ENCODE data around the gene EPHA5. TPM values are rescaled to one million over a fixed set of nuclear protein-coding genes. Genes with fewer than 3 reads are reported as not detected.

The EPHA5 gene
- total RNA-seq, 1 experiment from 2014 or later, result 0.04 TPM

DNA sequence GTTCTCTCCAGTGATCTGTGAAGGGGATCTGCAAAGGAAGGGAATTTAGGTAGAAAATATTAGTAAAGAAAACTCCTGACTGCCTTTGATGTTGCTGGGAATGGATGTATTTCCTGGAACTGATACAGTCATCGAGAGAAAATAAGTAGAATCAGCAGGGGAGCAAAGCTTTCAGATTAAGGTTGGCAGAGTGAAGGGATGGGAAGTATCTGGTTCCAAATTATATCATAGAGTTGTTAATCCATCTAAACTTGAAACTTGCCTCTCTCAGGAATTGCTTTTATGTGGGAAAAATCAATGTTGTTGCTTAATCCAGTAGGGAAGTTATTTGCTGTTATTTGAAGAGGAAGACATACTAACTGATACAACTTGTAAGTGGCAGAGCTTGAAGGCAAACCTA is 19.3 kb downstream of the EPHA5 start:
- no peak overlapping the region for H3K4me3 Mint-ChIP-seq
- H3K27ac Mint-ChIP-seq, result no peak overlapping the region
- peaks cover 45% of the 10 kb centered on the region for H3K4me1 Mint-ChIP-seq
- ChIA-PET POLR2A (no interaction called here), CTCF (no interaction called here)
- H3K27me3 Mint-ChIP-seq (ENCODE audit: low read depth), result no peaks in the 10 kb centered on the region
- H3K9me3 Mint-ChIP-seq, result no peaks in the 10 kb centered on the region
- DNase-seq (ENCODE audit: low spot score) (no peak), ATAC-seq (no peak)
- no peak for TF ChIP-seq ELF4 (CRISPR knock-in tag; IDR thresholded peaks at IDR 0.05; ENCODE audit: low read depth)
- no peak for TF ChIP-seq TEAD1 (CRISPR knock-in tag; IDR thresholded peaks at IDR 0.05)
- H3K36me3 Mint-ChIP-seq, result no peaks in the 10 kb centered on the region

DNA sequence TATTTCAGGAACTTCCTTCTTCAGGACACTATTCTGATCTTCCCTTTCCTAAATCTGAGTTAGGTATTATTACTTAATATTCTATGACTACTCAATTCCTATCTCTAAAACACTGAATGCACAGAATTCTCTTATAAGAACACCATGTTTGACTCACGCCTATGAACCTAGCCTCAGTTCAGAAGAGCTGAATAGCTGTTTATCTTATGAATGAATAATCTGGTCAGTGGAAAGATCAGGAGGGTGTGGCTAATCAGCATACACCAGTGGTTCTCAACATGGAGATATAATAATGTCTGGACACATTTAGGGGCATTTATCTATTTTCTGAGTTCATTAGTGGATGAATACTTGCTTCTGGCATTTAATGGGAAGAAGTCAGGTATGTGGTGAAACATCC is 24.2 kb downstream of the EPHA5 start:
- POLR2A ChIA-PET, result no interaction called here
- Mint-ChIP-seq H3K36me3 (no peaks in the 10 kb centered on the region), H3K9me3 (no peaks in the 10 kb centered on the region), H3K4me1 (peaks cover 23% of the 10 kb centered on the region), H3K27ac (no peak overlapping the region), H3K27me3 (ENCODE audit: low read depth) (no peaks in the 10 kb centered on the region), H3K4me3 (no peak overlapping the region)
- TF ChIP-seq GRHL2 (CRISPR knock-in tag; IDR thresholded peaks at IDR 0.05; ENCODE audit: insufficient replicate concordance, severe bottlenecking), result no peak
- ATAC-seq, result no peak
- no peak for DNase-seq (ENCODE audit: low spot score)
- CTCF ChIA-PET, result no interaction called here

GRCh38 chr4:65645185-65645584 is 25.1 kb downstream of the EPHA5 start:
- no peak for TF ChIP-seq ZMAT4 (CRISPR knock-in tag; IDR thresholded peaks at IDR 0.05)
- TF ChIP-seq ZNF425 (CRISPR knock-in tag; conservative IDR thresholded peaks at IDR 0.05), result no peak
- TF ChIP-seq CBFB (CRISPR knock-in tag; IDR thresholded peaks at IDR 0.05; ENCODE audit: low read depth), result no peak
- POLR2A ChIA-PET, result no interaction called here

DNA sequence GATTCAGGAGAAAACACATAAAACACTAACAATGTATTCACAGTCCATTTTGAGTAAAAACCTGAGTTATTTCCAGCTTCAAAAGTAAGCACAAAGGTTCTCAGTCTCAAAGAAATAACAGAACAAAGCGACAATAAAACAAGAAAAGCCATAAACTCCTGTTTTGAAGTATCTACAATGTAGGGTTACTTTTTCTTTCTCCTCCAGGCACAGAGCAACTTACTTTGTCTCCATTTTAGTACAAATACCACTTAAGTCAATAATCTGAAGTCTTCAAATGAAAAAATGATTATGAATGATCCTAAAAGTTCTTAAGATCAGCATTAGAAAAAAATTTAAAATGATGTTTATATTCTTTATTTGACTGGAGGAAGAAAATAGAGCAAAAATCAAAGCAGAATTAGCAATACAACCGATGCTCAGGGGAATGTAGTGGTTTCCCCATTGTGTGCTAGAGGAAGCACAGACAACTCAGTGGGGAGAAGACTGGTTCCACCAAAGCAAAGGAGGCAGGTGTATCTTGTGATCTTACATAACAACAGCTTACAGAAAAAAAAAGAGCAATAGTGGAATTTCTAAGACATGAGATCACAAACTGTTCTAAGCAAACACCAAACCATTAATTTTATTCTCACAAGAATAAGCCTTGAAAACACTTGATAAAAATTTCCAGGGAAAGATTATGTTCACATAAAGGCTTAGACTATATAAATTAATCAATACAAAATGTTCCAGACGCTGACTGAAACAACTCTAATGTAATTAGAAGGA is 35.1 kb downstream of the EPHA5 start:
- no peak overlapping the region for H3K4me3 Mint-ChIP-seq
- DNase-seq (ENCODE audit: low spot score) (no peak), ATAC-seq (peak; percentile 99)
- no peaks in the 10 kb centered on the region for H3K27me3 Mint-ChIP-seq (ENCODE audit: low read depth)
- H3K4me1 Mint-ChIP-seq, result peaks cover 42% of the 10 kb centered on the region
- no peaks in the 10 kb centered on the region for H3K36me3 Mint-ChIP-seq
- CTCF ChIA-PET, result interaction anchor here (1.0 kb wide), 1 partner anchor 22 kb away, joined by 3 read pairs; no protein-coding TSS in a partner anchor
- peak overlapping the region; percentile 64 for H3K27ac Mint-ChIP-seq
- TF ChIP-seq ZNF281 (CRISPR knock-in tag; IDR thresholded peaks at IDR 0.05) (no peak), ATF2 (CRISPR knock-in tag; IDR thresholded peaks at IDR 0.05; ENCODE audit: borderline replicate concordance, low read depth) (no peak), PRRX2 (CRISPR knock-in tag; IDR thresholded peaks at IDR 0.05) (no peak), ZNF416 (CRISPR knock-in tag; IDR thresholded peaks at IDR 0.05) (no peak), ZNF317 (CRISPR knock-in tag; IDR thresholded peaks at IDR 0.05; ENCODE audit: borderline replicate concordance, low read depth) (peak; percentile 66; the same call in 1 of the 2 replicates), NFATC4 (CRISPR knock-in tag; IDR thresholded peaks at IDR 0.05) (no peak)
- H3K9me3 Mint-ChIP-seq, result no peaks in the 10 kb centered on the region
- POLR2A ChIA-PET, result no interaction called here

More at GRCh38 chr4:65645185-65645584, 25.1 kb downstream of the EPHA5 start:
- Mint-ChIP-seq H3K4me1 (peaks cover 16% of the 10 kb centered on the region), H3K9me3 (no peaks in the 10 kb centered on the region), H3K36me3 (no peaks in the 10 kb centered on the region), H3K4me3 (no peak overlapping the region), H3K27ac (no peak overlapping the region), H3K27me3 (ENCODE audit: low read depth) (no peaks in the 10 kb centered on the region)
- CTCF ChIA-PET, result no interaction called here
- DNase-seq (ENCODE audit: low spot score), result no peak
- ATAC-seq, result no peak

Data from WTC11 (cell line).